Ishikawa (cell line): ENCODE measurements around the gene TXNDC2.

Experiments
- CEBPB ChIP-seq: IDR thresholded peaks from 2 replicates; pipeline ENCODE4 v1.6.1; 2012
- CREB1 ChIP-seq: IDR thresholded peaks from 2 replicates; pipeline ENCODE4 v1.6.1; 2012; ENCODE audit warnings: low read depth
- EGR1 ChIP-seq: IDR thresholded peaks from 2 replicates; pipeline ENCODE4 v1.6.1; 2012
- EP300 ChIP-seq: IDR thresholded peaks from 2 replicates; pipeline ENCODE4 v1.6.1; 2012; ENCODE audit warnings: borderline replicate concordance
- FOXM1 ChIP-seq: IDR thresholded peaks from 2 replicates; pipeline ENCODE4 v1.6.1; 2012; ENCODE audit warnings: low read depth, borderline replicate concordance
- NFIC ChIP-seq: IDR thresholded peaks from 2 replicates; pipeline ENCODE4 v1.6.1; 2012
- RAD21 ChIP-seq: IDR thresholded peaks from 2 replicates; pipeline ENCODE4 v1.6.1; 2012; ENCODE audit warnings: low read depth
- TAF1 ChIP-seq: IDR thresholded peaks from 2 replicates; pipeline ENCODE4 v1.6.1; 2012; ENCODE audit warnings: low read depth, mild to moderate bottlenecking
- TCF12 ChIP-seq: IDR thresholded peaks from 2 replicates; pipeline ENCODE4 v1.6.1; 2012; ENCODE audit warnings: low read depth
- TEAD4 ChIP-seq: IDR thresholded peaks from 2 replicates; pipeline ENCODE4 v1.6.1; 2012
- YY1 ChIP-seq: IDR thresholded peaks from 2 replicates; pipeline ENCODE4 v1.6.1; 2012; ENCODE audit warnings: low read depth
- ZBTB7A ChIP-seq: IDR thresholded peaks from 2 replicates; pipeline ENCODE4 v1.6.1; 2012; ENCODE audit warnings: low read depth
- TF ChIP-seq, protein P1 (sequence below): IDR thresholded peaks from 2 replicates; pipeline ENCODE4 v1.6.1; 2012
- TF ChIP-seq, protein P2 (sequence below): IDR thresholded peaks from 2 replicates; pipeline ENCODE4 v1.6.1; 2012; ENCODE audit warnings: low read depth, mild to moderate bottlenecking
- TF ChIP-seq, protein P3 (sequence below): IDR thresholded peaks from 2 replicates; pipeline ENCODE4 v1.6.1; 2012

TXNDC2 gene

DNA sequence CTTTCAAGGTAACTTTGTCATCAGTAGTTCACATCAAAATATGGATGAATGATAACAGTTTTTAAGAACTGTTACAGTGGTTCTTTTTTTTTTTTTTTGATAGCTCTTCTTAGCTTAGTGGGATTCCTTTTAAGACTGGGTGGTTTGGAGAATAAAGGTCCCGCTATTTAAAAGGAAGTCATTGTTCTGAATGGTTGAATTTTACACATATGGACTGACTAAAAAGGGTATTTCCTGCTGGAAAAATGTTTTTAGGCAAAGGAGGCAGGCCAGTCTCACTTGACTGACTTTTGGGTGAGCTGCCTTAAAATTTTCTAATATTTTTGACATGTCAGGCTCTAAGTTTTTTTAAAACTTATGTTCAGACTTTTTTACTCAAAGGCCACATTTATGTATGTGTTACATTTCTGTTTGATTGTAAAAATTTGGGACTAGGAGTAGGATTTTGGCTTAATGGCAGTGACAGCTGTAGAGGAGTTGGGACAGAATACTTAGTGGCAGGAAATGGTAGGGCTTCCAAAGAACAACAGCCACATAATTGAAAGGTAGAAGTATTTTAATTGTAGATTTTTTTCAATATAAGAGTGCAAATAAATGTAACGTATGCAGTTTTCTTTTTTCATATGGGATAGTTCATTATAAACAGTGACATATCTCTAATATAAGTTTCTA is 41.8 kb downstream of the TXNDC2 start:
- no peak for TF ChIP-seq EGR1
- no peak for TF ChIP-seq CREB1
- TF ChIP-seq TEAD4: no peak
- no peak for TF ChIP-seq TCF12
- no peak for TF ChIP-seq ZBTB7A
- no peak for TF ChIP-seq CEBPB
- TF ChIP-seq, protein P1, sequence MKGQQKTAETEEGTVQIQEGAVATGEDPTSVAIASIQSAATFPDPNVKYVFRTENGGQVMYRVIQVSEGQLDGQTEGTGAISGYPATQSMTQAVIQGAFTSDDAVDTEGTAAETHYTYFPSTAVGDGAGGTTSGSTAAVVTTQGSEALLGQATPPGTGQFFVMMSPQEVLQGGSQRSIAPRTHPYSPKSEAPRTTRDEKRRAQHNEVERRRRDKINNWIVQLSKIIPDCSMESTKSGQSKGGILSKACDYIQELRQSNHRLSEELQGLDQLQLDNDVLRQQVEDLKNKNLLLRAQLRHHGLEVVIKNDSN: no peak
- TF ChIP-seq YY1: no peak

DNA sequence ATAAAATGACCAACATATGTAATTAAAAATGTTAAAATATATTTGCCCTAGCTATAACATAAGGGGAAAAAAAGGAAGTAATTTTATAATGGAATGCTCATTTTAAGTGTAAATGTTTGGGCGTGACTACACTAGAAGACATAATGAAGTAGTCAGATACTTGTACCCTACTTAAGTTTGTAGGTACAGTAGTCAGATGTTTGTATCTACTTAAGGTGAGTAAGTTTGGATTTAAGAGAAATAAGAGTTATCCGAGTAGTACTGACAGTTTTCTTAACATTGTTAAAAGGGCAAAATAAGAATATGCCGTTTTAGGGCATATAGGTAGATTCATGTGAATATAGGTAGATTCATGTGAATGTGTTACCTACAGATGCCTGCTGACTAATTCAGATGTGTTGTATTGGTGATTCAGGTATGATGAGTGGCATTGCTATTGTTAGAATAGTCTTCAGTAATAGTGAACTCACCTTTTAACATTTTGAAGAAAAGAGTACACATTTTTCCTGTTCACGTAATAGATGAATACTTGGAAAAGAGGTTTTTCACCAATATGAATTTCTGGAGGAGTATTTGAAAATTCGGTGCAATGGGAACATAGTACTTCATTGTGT is 43.0 kb downstream of the TXNDC2 start:
- TF ChIP-seq, protein P2, sequence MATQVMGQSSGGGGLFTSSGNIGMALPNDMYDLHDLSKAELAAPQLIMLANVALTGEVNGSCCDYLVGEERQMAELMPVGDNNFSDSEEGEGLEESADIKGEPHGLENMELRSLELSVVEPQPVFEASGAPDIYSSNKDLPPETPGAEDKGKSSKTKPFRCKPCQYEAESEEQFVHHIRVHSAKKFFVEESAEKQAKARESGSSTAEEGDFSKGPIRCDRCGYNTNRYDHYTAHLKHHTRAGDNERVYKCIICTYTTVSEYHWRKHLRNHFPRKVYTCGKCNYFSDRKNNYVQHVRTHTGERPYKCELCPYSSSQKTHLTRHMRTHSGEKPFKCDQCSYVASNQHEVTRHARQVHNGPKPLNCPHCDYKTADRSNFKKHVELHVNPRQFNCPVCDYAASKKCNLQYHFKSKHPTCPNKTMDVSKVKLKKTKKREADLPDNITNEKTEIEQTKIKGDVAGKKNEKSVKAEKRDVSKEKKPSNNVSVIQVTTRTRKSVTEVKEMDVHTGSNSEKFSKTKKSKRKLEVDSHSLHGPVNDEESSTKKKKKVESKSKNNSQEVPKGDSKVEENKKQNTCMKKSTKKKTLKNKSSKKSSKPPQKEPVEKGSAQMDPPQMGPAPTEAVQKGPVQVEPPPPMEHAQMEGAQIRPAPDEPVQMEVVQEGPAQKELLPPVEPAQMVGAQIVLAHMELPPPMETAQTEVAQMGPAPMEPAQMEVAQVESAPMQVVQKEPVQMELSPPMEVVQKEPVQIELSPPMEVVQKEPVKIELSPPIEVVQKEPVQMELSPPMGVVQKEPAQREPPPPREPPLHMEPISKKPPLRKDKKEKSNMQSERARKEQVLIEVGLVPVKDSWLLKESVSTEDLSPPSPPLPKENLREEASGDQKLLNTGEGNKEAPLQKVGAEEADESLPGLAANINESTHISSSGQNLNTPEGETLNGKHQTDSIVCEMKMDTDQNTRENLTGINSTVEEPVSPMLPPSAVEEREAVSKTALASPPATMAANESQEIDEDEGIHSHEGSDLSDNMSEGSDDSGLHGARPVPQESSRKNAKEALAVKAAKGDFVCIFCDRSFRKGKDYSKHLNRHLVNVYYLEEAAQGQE: no peak
- TF ChIP-seq TCF12: no peak
- no peak for TF ChIP-seq RAD21
- TF ChIP-seq, protein P3, sequence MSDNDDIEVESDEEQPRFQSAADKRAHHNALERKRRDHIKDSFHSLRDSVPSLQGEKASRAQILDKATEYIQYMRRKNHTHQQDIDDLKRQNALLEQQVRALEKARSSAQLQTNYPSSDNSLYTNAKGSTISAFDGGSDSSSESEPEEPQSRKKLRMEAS: no peak
- TF ChIP-seq CEBPB: no peak
- no peak for TF ChIP-seq NFIC
- no peak for TF ChIP-seq TEAD4
- no peak for TF ChIP-seq TAF1
- no peak for TF ChIP-seq EP300
- no peak for TF ChIP-seq ZBTB7A

DNA sequence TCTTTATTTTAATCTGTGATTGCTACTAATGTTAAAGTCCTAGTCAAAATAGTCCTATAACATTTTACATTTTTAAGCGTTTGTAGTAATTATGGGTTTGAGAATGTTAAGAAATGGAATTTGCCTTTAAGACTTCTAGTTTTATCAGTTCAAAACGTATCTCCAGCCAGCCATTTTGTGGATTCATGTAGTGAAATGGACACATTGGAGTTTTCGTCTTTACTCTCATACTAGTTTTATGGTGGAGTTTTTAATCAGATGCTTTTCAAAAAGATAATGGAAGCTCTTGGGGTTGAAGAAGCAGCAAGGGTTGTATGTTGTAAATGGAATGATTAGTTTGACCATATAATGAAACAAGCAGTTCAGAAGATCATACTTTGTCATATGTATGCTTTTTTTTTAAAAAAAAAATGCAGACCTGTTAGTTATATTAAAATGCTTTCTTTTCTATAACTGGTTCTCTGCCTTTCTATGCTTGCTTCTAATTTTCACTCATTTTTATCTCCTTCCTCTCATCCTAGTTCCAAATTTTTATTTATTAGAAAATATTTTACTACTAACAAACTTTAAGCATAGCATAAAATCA is 44.6 kb downstream of the TXNDC2 start:
- TF ChIP-seq YY1: no peak
- TF ChIP-seq CEBPB: no peak
- no peak for TF ChIP-seq CREB1

DNA sequence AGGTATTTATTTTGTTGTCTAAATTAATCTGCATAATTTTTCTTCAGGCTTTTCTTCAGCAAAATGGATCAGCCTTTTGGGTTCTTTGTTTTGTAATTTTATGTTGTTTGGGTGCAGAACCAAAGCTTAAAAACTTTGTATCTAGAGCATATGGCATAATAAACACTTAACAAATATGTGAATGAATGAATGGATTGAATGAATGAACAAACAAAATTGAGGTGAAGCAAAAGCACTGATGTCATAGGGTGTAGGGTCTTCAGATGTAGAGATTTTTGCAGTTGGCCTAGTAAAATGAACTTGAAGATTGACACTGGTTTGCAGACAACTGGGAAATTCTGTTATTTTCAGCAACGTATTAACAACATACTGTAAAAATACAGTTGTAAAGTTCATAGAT is 45.4 kb downstream of the TXNDC2 start:
- TF ChIP-seq, protein P3: no peak
- TF ChIP-seq TEAD4 (no peak), TCF12 (no peak), RAD21 (no peak), ZBTB7A (no peak), FOXM1 (no peak), CEBPB (no peak), TAF1 (no peak), NFIC (no peak), EGR1 (no peak), CREB1 (no peak), EP300 (no peak), YY1 (no peak)
- TF ChIP-seq, protein P1: no peak
- TF ChIP-seq, protein P2: no peak

DNA sequence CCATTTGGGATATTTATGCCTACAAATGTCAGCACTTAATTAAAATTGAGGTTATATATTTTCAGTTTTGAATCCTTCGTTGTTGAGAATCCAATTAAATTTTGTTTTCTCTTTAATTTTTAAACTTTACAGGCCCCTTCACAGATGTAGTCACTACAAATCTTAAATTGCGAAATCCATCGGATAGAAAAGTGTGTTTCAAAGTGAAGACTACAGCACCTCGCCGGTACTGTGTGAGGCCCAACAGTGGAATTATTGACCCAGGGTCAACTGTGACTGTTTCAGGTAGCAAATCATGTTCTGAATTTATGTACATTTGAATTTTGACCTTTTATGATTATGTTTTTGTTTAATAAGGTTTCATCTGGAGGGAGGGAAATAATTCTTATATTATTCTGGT is 45.9 kb downstream of the TXNDC2 start:
- no peak for TF ChIP-seq EGR1
- no peak for TF ChIP-seq EP300
- no peak for TF ChIP-seq YY1
- TF ChIP-seq NFIC: no peak
- no peak for TF ChIP-seq FOXM1
- TF ChIP-seq, protein P1: no peak
- TF ChIP-seq, protein P2: no peak
- TF ChIP-seq RAD21: no peak
- TF ChIP-seq CEBPB: no peak
- TF ChIP-seq TEAD4: no peak
- TF ChIP-seq, protein P3: no peak
- no peak for TF ChIP-seq CREB1
- TF ChIP-seq TAF1: no peak
- TF ChIP-seq TCF12: no peak
- no peak for TF ChIP-seq ZBTB7A
